ENCODE results near the gene FNIP2.
"Not testable (repeated sequence)": the region's sequence is repeated elsewhere in the genome, so short reads cannot be mapped to it uniquely, and the experiment has no call there.

- not testable (repeated sequence) for TF ChIP-seq CTCF, POLR2A (IDR thresholded peaks at IDR 0.05)
Observed at GRCh38 chr4:158755819-158756218, 13.0 kb upstream of the FNIP2 start.
